Ovary (tissue), 3 donors: ENCODE measurements around the gene MATCAP1.

Source experiments
- CTCF ChIP-seq, 3 donors: fragments of 450-650 bp in 2 of 3; fragments of 200-600 bp in 1 of 3; IDR thresholded peaks; one replicate each; pipeline versions ENCODE4 v1.5.1 to v1.8.0; 2016 to 2022; ENCODE audit warnings: antibody characterized with exemption in 3 of 3, mild to moderate bottlenecking in 1 of 3
- EP300 ChIP-seq: sonication (generic); formaldehyde crosslinking; IDR thresholded peaks from one replicate; pipeline ENCODE4 v1.6.1; 2017; ENCODE audit warnings: antibody characterized with exemption
- POLR2A ChIP-seq: fragments of 450-650 bp; IDR thresholded peaks from one replicate; pipeline ENCODE4 v1.6.1; 2017; ENCODE audit warnings: antibody characterized with exemption, mild to moderate bottlenecking, moderate library complexity
- donor health status: DM: no; HTN: no; CAD: no.

GRCh38 chr16:67202426-67202825, 18.7 kb upstream of the MATCAP1 start:
- TF ChIP-seq CTCF (IDR thresholded peaks at IDR 0.05) (no peak), POLR2A (no peak), EP300 (no peak)
